ENCODE data around the gene MUC6. TPM values are rescaled to one million over a fixed set of nuclear protein-coding genes. Genes with fewer than 3 reads are reported as not detected.

The MUC6 gene
- total RNA-seq, result not detected
- not detected for polyA plus RNA-seq

- no peak for DNase-seq (ENCODE audit: extremely low spot score)
- WGBS, result 65% methylated on average over 42 of the region's 42 CpGs
- no peak within 1 kb of the TSS for H3K4me3 ChIP-seq (ENCODE audit: low read depth, low read length)
- H3K4me1 ChIP-seq (ENCODE audit: insufficient read depth), result no peaks in the 10 kb centered on the region
- H3K36me3 ChIP-seq (ENCODE audit: insufficient read depth), result no peaks in the 10 kb centered on the region
- no peak within 1 kb of the TSS for H3K27ac ChIP-seq (ENCODE audit: low read depth)
These were observed at the start of gene MUC6 for GRCh38 chr11:1036303-1036923. TSS of gene MUC6 (minus strand) at chr11:1036718. CDS start at chr11:1036655, 63 bp downstream.

GRCh38 chr11:1085440-1086170, 49.1 kb upstream of the MUC6 start:
- WGBS, result 85% methylated on average over 26 of the region's 26 CpGs
- Histone ChIP-seq H3K4me3 (ENCODE audit: low read depth, low read length) (no peak overlapping the region), H3K36me3 (ENCODE audit: insufficient read depth) (no peaks in the 10 kb centered on the region), H3K4me1 (ENCODE audit: insufficient read depth) (no peaks in the 10 kb centered on the region), H3K27ac (ENCODE audit: low read depth) (no peak overlapping the region)
- no peak for DNase-seq (ENCODE audit: extremely low spot score)

GRCh38 chr11:1084561-1085439, 48.3 kb upstream of the MUC6 start:
- 76% methylated on average over 49 of the region's 49 CpGs for WGBS
- DNase-seq (ENCODE audit: extremely low spot score), result no peak
- Histone ChIP-seq H3K27ac (ENCODE audit: low read depth) (no peak overlapping the region), H3K36me3 (ENCODE audit: insufficient read depth) (no peaks in the 10 kb centered on the region), H3K4me3 (ENCODE audit: low read depth, low read length) (no peak overlapping the region), H3K4me1 (ENCODE audit: insufficient read depth) (no peaks in the 10 kb centered on the region)

GRCh38 chr11:1083621-1084551, 47.4 kb upstream of the MUC6 start:
- no peak for DNase-seq (ENCODE audit: extremely low spot score)
- Histone ChIP-seq H3K27ac (ENCODE audit: low read depth) (no peak overlapping the region), H3K4me3 (ENCODE audit: low read depth, low read length) (no peak overlapping the region), H3K36me3 (ENCODE audit: insufficient read depth) (no peaks in the 10 kb centered on the region), H3K4me1 (ENCODE audit: insufficient read depth) (no peaks in the 10 kb centered on the region)
- WGBS, result 74% methylated on average over 34 of the region's 34 CpGs

GRCh38 chr11:1082728-1083620, 46.5 kb upstream of the MUC6 start:
- no peaks in the 10 kb centered on the region for H3K36me3 ChIP-seq (ENCODE audit: insufficient read depth)
- H3K4me1 ChIP-seq (ENCODE audit: insufficient read depth), result no peaks in the 10 kb centered on the region
- no peak overlapping the region for H3K4me3 ChIP-seq (ENCODE audit: low read depth, low read length)
- H3K27ac ChIP-seq (ENCODE audit: low read depth), result no peak overlapping the region
- DNase-seq (ENCODE audit: extremely low spot score), result no peak
- WGBS, result 76% methylated on average over 33 of the region's 33 CpGs

- Histone ChIP-seq H3K4me3 (ENCODE audit: low read depth, low read length) (no peak overlapping the region), H3K27ac (ENCODE audit: low read depth) (no peak overlapping the region), H3K36me3 (ENCODE audit: insufficient read depth) (no peaks in the 10 kb centered on the region), H3K4me1 (ENCODE audit: insufficient read depth) (no peaks in the 10 kb centered on the region)
- 93% methylated on average over 14 of the region's 14 CpGs for WGBS
- DNase-seq (ENCODE audit: extremely low spot score), result no peak
These were observed 45.8 kb upstream of the MUC6 start for GRCh38 chr11:1082346-1082727.

- H3K4me1 ChIP-seq (ENCODE audit: insufficient read depth), result no peaks in the 10 kb centered on the region
- 79% methylated on average over 33 of the region's 33 CpGs for WGBS
- no peak for DNase-seq (ENCODE audit: extremely low spot score)
These were observed 45.2 kb upstream of the MUC6 start for GRCh38 chr11:1081601-1082311.

GRCh38 chr11:1078191-1078601, 41.7 kb upstream of the MUC6 start:
- no peaks in the 10 kb centered on the region for H3K36me3 ChIP-seq (ENCODE audit: insufficient read depth)
- 87% methylated on average over 39 of the region's 39 CpGs for WGBS
- H3K4me3 ChIP-seq (ENCODE audit: low read depth, low read length), result no peak overlapping the region
- no peak overlapping the region for H3K27ac ChIP-seq (ENCODE audit: low read depth)
- no peak for DNase-seq (ENCODE audit: extremely low spot score)
- no peaks in the 10 kb centered on the region for H3K4me1 ChIP-seq (ENCODE audit: insufficient read depth)

More at GRCh38 chr11:1081601-1082311, 45.2 kb upstream of the MUC6 start:
- H3K36me3 ChIP-seq (ENCODE audit: insufficient read depth), result no peaks in the 10 kb centered on the region
- H3K27ac ChIP-seq (ENCODE audit: low read depth), result no peak overlapping the region
- no peak overlapping the region for H3K4me3 ChIP-seq (ENCODE audit: low read depth, low read length)

GRCh38 chr11:1077417-1078119, 41.0 kb upstream of the MUC6 start:
- H3K4me1 ChIP-seq (ENCODE audit: insufficient read depth), result no peaks in the 10 kb centered on the region
- 76% methylated on average over 33 of the region's 33 CpGs for WGBS
- H3K36me3 ChIP-seq (ENCODE audit: insufficient read depth), result no peaks in the 10 kb centered on the region
- H3K4me3 ChIP-seq (ENCODE audit: low read depth, low read length), result no peak overlapping the region
- no peak overlapping the region for H3K27ac ChIP-seq (ENCODE audit: low read depth)
- no peak for DNase-seq (ENCODE audit: extremely low spot score)

GRCh38 chr11:1077033-1077416, 40.5 kb upstream of the MUC6 start:
- Histone ChIP-seq H3K27ac (ENCODE audit: low read depth) (no peak overlapping the region), H3K4me3 (ENCODE audit: low read depth, low read length) (no peak overlapping the region), H3K4me1 (ENCODE audit: insufficient read depth) (no peaks in the 10 kb centered on the region), H3K36me3 (ENCODE audit: insufficient read depth) (no peaks in the 10 kb centered on the region)
- no peak for DNase-seq (ENCODE audit: extremely low spot score)
- WGBS, result 77% methylated on average over 11 of the region's 11 CpGs

- no peaks in the 10 kb centered on the region for H3K4me1 ChIP-seq (ENCODE audit: insufficient read depth)
- no peaks in the 10 kb centered on the region for H3K36me3 ChIP-seq (ENCODE audit: insufficient read depth)
- no peak overlapping the region for H3K4me3 ChIP-seq (ENCODE audit: low read depth, low read length)
- WGBS, result 82% methylated on average over 18 of the region's 18 CpGs
- DNase-seq (ENCODE audit: extremely low spot score), result no peak
- H3K27ac ChIP-seq (ENCODE audit: low read depth), result no peak overlapping the region
These were observed 39.6 kb upstream of the MUC6 start for GRCh38 chr11:1076061-1076665.

Measured in urinary bladder (tissue), 4 donors.